Large intestine (tissue), 3 donors: ENCODE data around the gene CACNA1D. TPM values are rescaled to one million over a fixed set of nuclear protein-coding genes. Genes with fewer than 3 reads are reported as not detected.

ENCODE experiments used
- DNase-seq, 2 donors: peaks; one replicate each; pipeline versions ENCODE4 v3.0.0 to v3.0.0-alpha.2; 2013
- H3K27ac ChIP-seq: one replicate; pipeline ENCODE4 v1.5.1; 2013; ENCODE audit warnings: low read length
- H3K27me3 ChIP-seq: 2 replicates; pipeline ENCODE4 v1.6.1; 2013; ENCODE audit warnings: low read length; ENCODE audit not compliant: control insufficient read depth, insufficient read depth
- H3K36me3 ChIP-seq: 2 replicates; pipeline ENCODE4 v1.6.1; 2013; ENCODE audit warnings: low read length; ENCODE audit not compliant: control insufficient read depth, insufficient read depth
- H3K4me1 ChIP-seq: one replicate; pipeline ENCODE4 v1.6.1; 2013; ENCODE audit warnings: low read length; ENCODE audit not compliant: control insufficient read depth, insufficient read depth
- H3K4me3 ChIP-seq: one replicate; pipeline ENCODE4 v1.5.1; 2013; ENCODE audit warnings: low read length
- H3K9me3 ChIP-seq: one replicate; pipeline ENCODE4 v1.6.1; 2013; ENCODE audit warnings: mild to moderate bottlenecking, low read depth, low read length, moderate library complexity; ENCODE audit not compliant: control insufficient read depth
- WGBS: methylation state at CpG from one replicate; pipeline ENCODE4 v1.1.5; 2013; ENCODE audit warnings: low lambda C conversion rate; ENCODE audit not compliant: insufficient coverage; 5-methylcytosine and 5-hydroxymethylcytosine counted together
- polyA plus RNA-seq: library from polyadenylated mRNA; unstranded; fragments of 120-200 nt; gene quantifications from one replicate; pipeline ENCODE4 v1.2.1, GENCODE V29; 2013

Gene CACNA1D
- polyA plus RNA-seq, 1 donor, result 58.2 TPM

DNA sequence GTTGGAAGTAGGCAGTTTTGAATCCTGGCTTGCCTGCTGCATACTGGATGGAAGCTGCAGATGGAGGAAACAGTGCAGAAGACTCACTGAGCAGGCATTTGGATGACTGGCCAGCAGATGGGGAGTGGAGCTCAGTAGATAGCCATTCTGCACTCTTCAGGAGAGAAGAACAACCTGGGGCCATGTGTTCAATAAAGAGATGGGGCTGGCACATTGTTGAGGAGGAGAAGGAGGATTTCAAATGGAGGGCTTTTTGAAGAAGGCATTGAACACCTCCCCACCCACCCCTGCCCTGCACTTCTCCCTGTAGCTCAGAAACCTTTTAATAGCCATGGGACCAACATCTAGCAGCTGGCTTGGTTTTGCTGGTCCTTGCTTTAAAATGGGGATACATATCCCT lies 109.8 kb downstream of the CACNA1D start:
- H3K27me3 ChIP-seq, result no peaks in the 10 kb centered on the region
- DNase-seq, result no peak
- H3K9me3 ChIP-seq, result no peaks in the 10 kb centered on the region
- peaks cover 7% of the 10 kb centered on the region for H3K4me1 ChIP-seq
- no peak overlapping the region for H3K27ac ChIP-seq
- peaks cover 16% of the 10 kb centered on the region for H3K36me3 ChIP-seq
- no peak overlapping the region for H3K4me3 ChIP-seq

DNA sequence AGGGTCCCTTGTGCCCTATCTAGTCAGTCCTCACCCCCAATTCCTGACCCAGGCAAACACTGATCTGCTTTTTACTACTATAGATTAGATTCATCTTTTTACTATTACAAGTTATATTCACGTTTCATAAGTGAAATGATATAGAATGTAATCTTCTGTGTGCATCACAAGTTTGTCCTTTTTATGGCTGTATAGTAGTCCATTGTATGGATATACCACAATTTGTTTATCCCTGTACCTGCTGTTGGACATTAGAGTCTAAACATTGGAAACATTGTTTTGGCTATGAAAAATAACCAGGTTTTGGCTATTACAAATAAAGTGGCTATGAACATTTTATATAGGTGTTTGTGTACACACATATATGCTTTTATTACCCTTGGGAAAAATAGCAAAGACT lies 112.4 kb downstream of the CACNA1D start:
- 100% methylated on average over 1 of the region's 1 CpG for WGBS

DNA sequence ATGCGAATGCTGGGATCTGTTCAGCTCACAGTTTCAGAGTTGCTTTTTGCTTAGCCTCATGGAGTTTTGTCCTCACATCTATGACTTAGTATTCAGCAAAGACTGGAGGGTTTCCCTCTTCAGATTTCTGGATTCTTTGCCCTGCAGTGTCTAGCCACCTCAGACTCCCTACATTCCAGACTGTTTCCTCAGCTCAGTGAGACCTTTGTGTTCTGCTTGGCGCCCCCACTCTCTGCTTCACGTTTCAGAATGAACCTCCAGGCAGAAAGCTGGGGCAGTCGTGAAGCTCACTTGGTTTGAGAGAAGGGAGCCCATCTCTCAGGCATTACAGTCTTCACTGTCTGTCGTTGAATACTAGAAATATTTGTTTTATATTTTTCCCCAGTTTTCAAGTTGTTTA lies 118.1 kb downstream of the CACNA1D start:
- Histone ChIP-seq H3K9me3 (no peaks in the 10 kb centered on the region), H3K4me3 (no peak overlapping the region), H3K27ac (no peak overlapping the region), H3K36me3 (no peaks in the 10 kb centered on the region), H3K27me3 (no peaks in the 10 kb centered on the region), H3K4me1 (peaks cover 5% of the 10 kb centered on the region)
- 56% methylated on average over 1 of the region's 5 CpGs for WGBS
- DNase-seq, result no peak

More for the DNA sequence above, 112.4 kb downstream of the CACNA1D start:
- peaks cover 8% of the 10 kb centered on the region for H3K36me3 ChIP-seq
- no peak for DNase-seq
- no peaks in the 10 kb centered on the region for H3K9me3 ChIP-seq
- H3K27ac ChIP-seq, result peak overlapping the region; percentile 43
- no peak overlapping the region for H3K4me3 ChIP-seq
- no peaks in the 10 kb centered on the region for H3K27me3 ChIP-seq
- peaks cover 7% of the 10 kb centered on the region for H3K4me1 ChIP-seq

DNA sequence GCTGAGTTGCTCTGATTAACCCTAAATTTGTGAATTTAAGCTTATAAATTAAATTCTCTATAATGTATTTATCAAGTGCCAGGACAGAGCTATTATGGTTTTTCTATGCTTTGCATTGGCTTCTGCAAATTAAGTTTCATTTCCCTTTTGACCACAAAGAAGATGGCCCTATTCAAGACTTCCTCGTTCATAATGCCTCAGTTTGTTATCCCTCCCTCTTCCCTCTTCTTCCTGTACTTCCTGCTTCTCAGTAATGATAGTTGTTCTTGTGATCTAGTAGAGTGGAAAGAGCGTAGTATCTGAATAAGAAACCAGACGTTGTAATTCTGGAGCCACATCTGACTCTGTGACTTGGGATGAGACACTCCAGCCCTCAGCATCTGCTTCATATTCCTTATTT lies 118.7 kb downstream of the CACNA1D start:
- peaks cover 5% of the 10 kb centered on the region for H3K4me1 ChIP-seq
- no peaks in the 10 kb centered on the region for H3K27me3 ChIP-seq
- no peak overlapping the region for H3K27ac ChIP-seq
- no peak for DNase-seq
- H3K9me3 ChIP-seq, result no peaks in the 10 kb centered on the region
- WGBS, result 100% methylated on average over 1 of the region's 3 CpGs
- H3K36me3 ChIP-seq, result peaks cover 2% of the 10 kb centered on the region
- H3K4me3 ChIP-seq, result no peak overlapping the region

DNA sequence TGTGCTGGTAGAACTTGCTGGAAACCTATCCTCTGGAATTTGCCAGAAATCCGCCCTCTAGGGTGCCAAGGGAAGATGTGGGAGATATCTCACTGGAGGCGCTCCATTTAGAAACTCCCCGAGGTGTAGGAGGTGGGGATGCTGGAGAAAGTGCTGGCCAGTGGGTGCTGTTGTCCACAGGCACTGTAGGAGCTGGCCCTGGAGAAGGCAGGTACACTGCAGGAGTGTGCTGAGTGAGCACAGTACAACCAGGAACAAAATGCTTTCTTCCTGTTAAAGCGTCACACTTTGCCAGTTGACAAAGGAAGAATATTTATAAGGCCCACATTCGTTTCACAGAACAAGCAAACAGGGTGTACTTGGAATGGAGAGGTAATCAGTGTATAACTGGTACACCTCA lies 119.9 kb downstream of the CACNA1D start:
- DNase-seq, result no peak
- no peaks in the 10 kb centered on the region for H3K9me3 ChIP-seq
- WGBS, result no CpG with 5 or more reads among the region's 5 CpGs
- H3K4me3 ChIP-seq, result no peak overlapping the region
- no peaks in the 10 kb centered on the region for H3K27me3 ChIP-seq
- H3K27ac ChIP-seq, result no peak overlapping the region
- H3K36me3 ChIP-seq, result peaks cover 6% of the 10 kb centered on the region
- H3K4me1 ChIP-seq, result peaks cover 5% of the 10 kb centered on the region

DNA sequence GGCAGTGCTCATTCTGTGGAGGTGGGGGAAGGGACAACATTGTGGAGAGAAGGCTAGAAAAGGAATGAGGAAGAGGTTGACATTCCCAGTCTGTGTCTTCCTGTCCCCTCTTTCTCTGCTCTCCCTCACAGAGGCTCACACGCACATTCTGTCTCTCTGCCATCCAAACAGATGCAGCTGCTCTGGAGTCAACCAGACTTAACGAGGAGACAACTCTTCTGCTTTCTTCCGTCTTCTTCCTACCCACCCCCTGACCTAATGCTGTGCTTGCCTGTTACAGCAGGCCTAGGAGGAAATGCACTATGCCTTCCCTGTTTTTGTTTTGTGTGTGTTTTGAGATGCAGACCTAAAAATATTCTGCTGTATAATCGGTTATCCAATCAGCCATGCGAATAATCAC lies 121.9 kb downstream of the CACNA1D start:
- no CpG with 5 or more reads among the region's 5 CpGs for WGBS
- H3K27me3 ChIP-seq, result no peaks in the 10 kb centered on the region
- no peaks in the 10 kb centered on the region for H3K9me3 ChIP-seq
- H3K4me3 ChIP-seq, result no peak overlapping the region
- H3K4me1 ChIP-seq, result peaks cover 5% of the 10 kb centered on the region
- H3K27ac ChIP-seq, result no peak overlapping the region
- peak in 1 of 2 donors; percentile 10 for DNase-seq
- peaks cover 10% of the 10 kb centered on the region for H3K36me3 ChIP-seq

DNA sequence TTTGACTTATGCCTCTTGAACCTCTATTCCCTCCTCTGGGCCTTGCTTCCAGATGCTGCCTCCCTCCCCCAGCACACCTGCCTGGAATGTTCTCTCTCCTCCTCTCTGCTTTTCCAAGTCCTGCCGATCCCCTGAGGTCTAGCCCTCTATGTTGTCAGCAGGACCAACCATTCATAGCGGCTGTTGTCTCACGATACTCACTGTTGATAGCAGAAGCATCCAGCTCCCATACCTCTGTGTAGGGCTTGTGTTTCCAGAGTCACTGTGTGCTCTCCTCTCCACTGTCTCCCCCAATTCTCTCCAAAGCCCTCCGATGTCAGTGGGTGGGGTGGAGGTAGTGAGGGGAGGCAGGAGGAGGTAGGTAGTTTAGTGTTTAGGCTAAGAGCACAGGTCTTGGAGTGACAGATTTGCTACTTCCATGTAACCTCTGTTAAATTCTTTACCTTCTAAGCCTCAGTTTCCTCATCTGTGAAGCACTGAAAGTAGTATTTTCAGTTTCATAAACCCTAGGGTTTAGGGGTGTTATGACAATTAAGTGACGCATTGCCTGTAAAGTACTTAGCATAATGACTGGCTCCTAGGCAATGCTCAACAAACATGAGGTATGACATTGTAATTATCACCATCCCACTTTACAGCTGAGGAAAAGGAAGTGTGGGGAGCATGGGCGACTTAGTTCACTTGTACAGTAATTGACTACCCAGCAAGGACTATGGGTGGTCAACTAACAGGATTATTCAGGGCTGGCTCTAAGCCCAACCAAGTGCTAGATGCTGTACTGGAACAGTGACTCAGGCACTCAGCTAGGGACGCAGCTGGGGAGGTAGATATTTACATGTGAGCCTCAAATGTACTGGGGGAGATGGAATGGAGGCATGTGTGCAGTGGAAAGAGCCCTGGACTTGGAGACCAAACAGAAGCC lies 122.8 kb downstream of the CACNA1D start:
- Histone ChIP-seq H3K4me3 (no peak overlapping the region), H3K27me3 (no peaks in the 10 kb centered on the region), H3K4me1 (peaks cover 5% of the 10 kb centered on the region), H3K36me3 (peaks cover 10% of the 10 kb centered on the region), H3K9me3 (no peaks in the 10 kb centered on the region), H3K27ac (peak overlapping the region; percentile 11)
- DNase-seq, result no peak
- WGBS, result no CpG with 5 or more reads among the region's 7 CpGs

DNA sequence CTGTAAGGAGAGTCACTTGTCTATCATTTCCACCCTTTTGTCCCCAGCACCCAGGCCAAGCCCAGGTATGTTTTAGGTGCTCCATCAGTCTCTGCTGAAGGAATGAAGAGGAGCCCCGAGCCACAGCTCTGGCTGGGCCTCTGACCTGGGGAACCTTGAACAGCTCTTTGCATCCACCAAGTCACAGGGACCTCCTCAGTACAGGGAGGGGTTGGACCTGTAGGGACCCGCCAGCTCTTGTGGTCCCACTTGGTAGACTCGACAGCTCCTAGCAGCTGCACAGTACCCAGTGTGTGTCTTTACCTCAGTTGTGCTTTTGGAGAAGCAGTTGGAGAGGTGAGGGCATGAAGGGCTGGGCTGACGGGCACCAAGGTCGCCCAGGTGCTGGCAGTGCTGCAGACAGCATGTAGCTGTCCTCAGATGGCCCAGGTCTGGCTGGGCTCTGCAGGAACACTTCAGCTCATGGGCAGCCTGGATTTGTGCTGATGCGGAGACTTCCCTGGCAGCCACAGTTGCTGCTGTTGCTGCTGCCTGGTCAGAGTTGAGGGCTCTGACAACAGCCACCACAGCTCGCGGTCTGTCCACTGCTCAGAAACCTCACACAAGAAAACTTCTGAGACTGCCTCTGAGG lies 123.6 kb downstream of the CACNA1D start:
- no CpG with 5 or more reads among the region's 8 CpGs for WGBS
- no peak for DNase-seq
- no peak overlapping the region for H3K4me3 ChIP-seq
- peaks cover 10% of the 10 kb centered on the region for H3K36me3 ChIP-seq
- H3K27ac ChIP-seq, result no peak overlapping the region
- no peaks in the 10 kb centered on the region for H3K27me3 ChIP-seq
- H3K9me3 ChIP-seq, result no peaks in the 10 kb centered on the region
- peaks cover 5% of the 10 kb centered on the region for H3K4me1 ChIP-seq

DNA sequence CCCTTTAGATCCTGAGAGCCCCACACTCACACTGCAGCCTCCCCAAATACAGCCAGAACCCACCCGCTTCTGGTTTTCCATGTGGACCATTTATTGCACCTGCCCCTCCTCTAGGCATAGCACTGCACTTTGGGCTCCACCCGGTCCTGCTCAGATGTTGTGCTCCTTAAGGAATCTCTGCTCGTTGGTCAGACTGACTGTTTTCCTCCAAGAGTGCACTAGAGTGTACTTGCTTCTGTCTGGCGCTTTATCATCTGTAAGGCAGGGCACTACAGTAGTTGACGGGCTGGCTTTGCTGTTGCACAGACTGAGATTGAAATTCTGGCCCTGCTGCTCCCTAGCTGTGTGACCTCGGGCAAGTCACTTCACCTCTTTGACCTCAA lies 124.1 kb downstream of the CACNA1D start:
- WGBS, result no CpG with 5 or more reads among the region's 6 CpGs
- Histone ChIP-seq H3K27ac (no peak overlapping the region), H3K9me3 (no peaks in the 10 kb centered on the region), H3K36me3 (peaks cover 10% of the 10 kb centered on the region), H3K4me3 (no peak overlapping the region), H3K27me3 (no peaks in the 10 kb centered on the region), H3K4me1 (peaks cover 5% of the 10 kb centered on the region)
- DNase-seq, result no peak

DNA sequence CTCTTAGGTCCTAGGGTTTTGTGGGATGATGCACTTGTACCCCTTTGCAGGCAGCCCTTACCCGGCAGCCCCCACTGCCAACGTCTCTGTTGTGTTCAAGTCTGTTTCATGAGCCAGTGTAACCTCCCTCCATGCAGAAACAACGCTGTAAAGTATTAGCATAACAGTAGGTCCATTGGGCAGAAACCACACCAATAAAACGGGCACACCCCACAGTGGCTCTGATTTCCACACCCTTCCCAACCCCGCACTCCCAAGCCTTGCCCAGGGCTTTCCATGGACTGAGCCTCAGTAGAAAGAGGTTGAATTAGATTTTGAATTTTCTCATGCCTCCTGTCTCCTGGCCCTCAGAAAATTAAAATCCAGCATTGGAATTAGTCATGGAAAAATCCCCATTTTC lies 124.5 kb downstream of the CACNA1D start:
- H3K36me3 ChIP-seq, result peaks cover 10% of the 10 kb centered on the region
- no CpG with 5 or more reads among the region's 5 CpGs for WGBS
- DNase-seq, result no peak
- H3K27me3 ChIP-seq, result no peaks in the 10 kb centered on the region
- peaks cover 5% of the 10 kb centered on the region for H3K4me1 ChIP-seq
- no peak overlapping the region for H3K4me3 ChIP-seq
- no peak overlapping the region for H3K27ac ChIP-seq
- no peaks in the 10 kb centered on the region for H3K9me3 ChIP-seq
